ENCODE results near the gene ZBTB11.
"Not testable (repeated sequence)": the region's sequence is repeated elsewhere in the genome, so short reads cannot be mapped to it uniquely, and the experiment has no call there.

The ZBTB11 gene

DNA sequence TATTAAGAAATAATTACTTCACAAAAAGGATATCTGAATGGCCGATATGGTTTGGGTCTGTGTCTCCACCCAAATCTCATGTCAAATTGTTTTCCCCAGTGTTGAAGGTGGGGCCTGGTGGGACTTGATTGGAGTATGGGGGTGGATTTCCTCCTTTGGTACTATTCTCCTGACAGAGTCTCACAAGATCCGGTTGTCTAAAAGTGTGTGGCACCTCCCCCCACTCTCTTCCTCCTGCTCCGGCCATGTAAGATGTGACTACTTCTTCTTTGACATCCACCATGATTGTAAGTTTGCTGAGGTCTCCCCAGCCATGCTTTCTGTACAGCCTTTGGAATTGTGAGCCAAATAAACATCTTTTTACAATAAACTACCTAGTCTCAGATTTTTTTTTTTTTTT, 34.5 kb downstream of the ZBTB11 start:
- no peak for DNase-seq (ENCODE audit: extremely low read depth, low read depth)
- no peak for TF ChIP-seq CTCF (IDR thresholded peaks at IDR 0.05; ENCODE audit: low read depth, low read length, missing control alignments)
- no peak overlapping the region for H3K4me3 ChIP-seq (replicated peaks; ENCODE audit: low read depth, low read length)

- H3K4me3 ChIP-seq (replicated peaks; ENCODE audit: low read depth, low read length); DNase-seq (ENCODE audit: extremely low read depth, low read depth): not testable (repeated sequence)
Measured at GRCh38 chr3:101641397-101642115, 35.4 kb downstream of the ZBTB11 start.

DNA sequence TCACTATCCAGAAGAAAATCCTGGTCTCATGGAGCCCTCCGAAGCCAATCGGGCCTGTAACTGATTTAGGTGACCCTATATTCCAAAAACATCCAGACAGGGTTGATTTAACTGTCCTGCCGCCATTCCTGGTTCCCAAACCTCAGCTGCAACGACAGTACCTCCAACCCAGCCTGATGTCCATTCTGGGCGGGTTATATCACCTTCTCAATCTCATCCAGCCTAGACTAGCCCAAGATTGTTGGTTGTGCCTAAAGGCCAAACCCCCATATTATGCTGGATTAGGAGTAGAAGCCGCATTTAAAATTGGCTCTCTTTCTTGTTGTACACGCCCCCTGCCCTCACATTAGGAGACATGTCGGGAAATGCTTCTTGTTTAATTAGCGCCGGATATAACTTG, 36.7 kb downstream of the ZBTB11 start:
- TF ChIP-seq CTCF (IDR thresholded peaks at IDR 0.05; ENCODE audit: low read depth, low read length, missing control alignments): no peak
- no peak for DNase-seq (ENCODE audit: extremely low read depth, low read depth)

GRCh38 chr3:101639280-101639963, 37.5 kb downstream of the ZBTB11 start:
- TF ChIP-seq CTCF (IDR thresholded peaks at IDR 0.05; ENCODE audit: low read depth, low read length, missing control alignments): no peak
- DNase-seq (ENCODE audit: extremely low read depth, low read depth): no peak

More for the DNA sequence above, 36.7 kb downstream of the ZBTB11 start:
- no peak overlapping the region for H3K4me3 ChIP-seq (replicated peaks; ENCODE audit: low read depth, low read length)

DNA sequence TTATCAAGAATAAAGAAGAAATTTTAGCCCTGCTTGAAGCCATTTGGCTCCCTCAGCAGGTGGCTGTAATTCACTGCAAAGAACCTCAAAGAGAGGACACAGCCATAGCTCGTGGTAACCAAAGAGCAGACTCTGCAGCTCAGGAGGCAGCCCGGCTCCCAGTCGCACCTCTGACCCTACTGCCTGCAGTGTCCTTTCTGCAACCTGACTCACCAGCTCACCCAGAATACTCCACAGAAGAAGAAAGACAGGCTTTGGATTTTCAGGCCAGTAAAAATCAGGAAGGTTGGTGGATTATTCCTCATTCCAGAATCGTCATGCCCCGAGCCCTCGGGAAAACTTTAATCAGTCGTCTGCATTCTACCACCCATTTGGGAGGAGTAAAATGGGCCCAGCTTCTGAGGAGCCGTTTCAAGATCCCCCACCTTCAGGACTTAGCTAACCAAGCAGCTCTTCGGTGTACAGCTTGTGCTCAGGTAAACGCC, 38.6 kb downstream of the ZBTB11 start:
- no peak for DNase-seq (ENCODE audit: extremely low read depth, low read depth)
- no peak for TF ChIP-seq CTCF (IDR thresholded peaks at IDR 0.05; ENCODE audit: low read depth, low read length, missing control alignments)

More at GRCh38 chr3:101639280-101639963, 37.5 kb downstream of the ZBTB11 start:
- H3K4me3 ChIP-seq (replicated peaks; ENCODE audit: low read depth, low read length): no peak overlapping the region

DNA sequence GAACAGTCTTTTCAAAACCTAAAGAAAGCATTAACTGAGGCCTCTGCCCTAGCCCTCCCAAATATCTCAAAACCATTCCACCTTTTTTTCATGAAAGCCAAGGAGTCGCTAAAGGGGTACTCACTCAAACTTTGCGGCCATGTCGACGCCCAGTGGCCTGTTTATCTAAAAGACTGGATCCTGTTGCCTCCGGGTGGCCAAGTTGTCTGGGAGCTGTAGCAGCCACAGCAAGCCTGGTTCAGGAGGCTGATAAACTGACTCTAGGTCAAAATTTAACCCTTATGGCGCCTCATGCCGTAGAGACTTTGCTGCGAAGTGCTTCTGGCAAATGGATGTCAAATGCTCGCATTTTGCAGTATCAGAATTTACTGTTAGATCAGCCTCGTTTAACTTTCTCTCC, 39.5 kb downstream of the ZBTB11 start:
- TF ChIP-seq CTCF (IDR thresholded peaks at IDR 0.05; ENCODE audit: low read depth, low read length, missing control alignments): no peak
- no peak overlapping the region for H3K4me3 ChIP-seq (replicated peaks; ENCODE audit: low read depth, low read length)
- DNase-seq (ENCODE audit: extremely low read depth, low read depth): no peak

More for the DNA sequence above, 38.6 kb downstream of the ZBTB11 start:
- no peak overlapping the region for H3K4me3 ChIP-seq (replicated peaks; ENCODE audit: low read depth, low read length)
